ENCODE results near the gene AZGP1.
"Not testable (repeated sequence)": the region's sequence is repeated elsewhere in the genome, so short reads cannot be mapped to it uniquely, and the experiment has no call there.

Gene AZGP1

GRCh38 chr7:99976626-99977025, 795 bp upstream of the AZGP1 start:
- DNase-seq (ENCODE audit: extremely low read depth, low read depth), result no peak
- no peak for TF ChIP-seq CTCF (IDR thresholded peaks at IDR 0.05; ENCODE audit: low read depth, low read length)

GRCh38 chr7:99974681-99975080, 1.1 kb downstream of the AZGP1 start:
- DNase-seq (ENCODE audit: extremely low read depth, low read depth), result no peak
- no peak for TF ChIP-seq CTCF (IDR thresholded peaks at IDR 0.05; ENCODE audit: low read depth, low read length)

- DNase-seq (ENCODE audit: extremely low read depth, low read depth), result not testable (repeated sequence)
Observed at GRCh38 chr7:99973817-99974216, 2.0 kb downstream of the AZGP1 start.

- DNase-seq (ENCODE audit: extremely low read depth, low read depth), result no peak
- no peak for TF ChIP-seq CTCF (IDR thresholded peaks at IDR 0.05; ENCODE audit: low read depth, low read length)
Observed at GRCh38 chr7:99971242-99971641, 4.6 kb downstream of the AZGP1 start.

- DNase-seq (ENCODE audit: extremely low read depth, low read depth), result not testable (repeated sequence)
Observed at GRCh38 chr7:99969813-99970212, 6.0 kb downstream of the AZGP1 start.

- TF ChIP-seq CTCF (IDR thresholded peaks at IDR 0.05; ENCODE audit: low read depth, low read length), result no peak
- no peak for DNase-seq (ENCODE audit: extremely low read depth, low read depth)
Observed at GRCh38 chr7:99969298-99969697, 6.5 kb downstream of the AZGP1 start.

- no peak for TF ChIP-seq CTCF (IDR thresholded peaks at IDR 0.05; ENCODE audit: low read depth, low read length)
- no peak for DNase-seq (ENCODE audit: extremely low read depth, low read depth)
Observed at GRCh38 chr7:99958564-99959227, 17.1 kb downstream of the AZGP1 start.

GRCh38 chr7:99955247-99955646, 20.6 kb downstream of the AZGP1 start:
- DNase-seq (ENCODE audit: extremely low read depth, low read depth), result no peak

GRCh38 chr7:99954643-99955042, 21.2 kb downstream of the AZGP1 start:
- not testable (repeated sequence) for DNase-seq (ENCODE audit: extremely low read depth, low read depth)

More at GRCh38 chr7:99955247-99955646, 20.6 kb downstream of the AZGP1 start:
- TF ChIP-seq CTCF (IDR thresholded peaks at IDR 0.05; ENCODE audit: low read depth, low read length), result no peak
